ENCODE results near the gene C17orf107. TPM values are rescaled to one million over a fixed set of nuclear protein-coding genes. Genes with fewer than 3 reads are reported as not detected.

C17orf107 gene
- polyA plus RNA-seq, 12 donors = 0.70 to 9.2 (median 1.2) TPM; not detected in 1

GRCh38 chr17:4948166-4948930, 49.0 kb downstream of the C17orf107 start, which contains the start of gene PFN1:
TSS of gene PFN1 (minus strand) at chr17:4948530. CDS start at chr17:4948394, 136 bp downstream.
- DNase-seq = peak; percentile 94

- DNase-seq = peak; percentile 86
These were observed 49.6 kb downstream of the C17orf107 start for GRCh38 chr17:4948931-4949320.

- peak; percentile 68 for DNase-seq
These were observed 50.2 kb downstream of the C17orf107 start for GRCh38 chr17:4949321-4950074.

- no peak for DNase-seq
These were observed 50.9 kb downstream of the C17orf107 start for GRCh38 chr17:4950075-4950745.

GRCh38 chr17:4950746-4951204, 51.4 kb downstream of the C17orf107 start, which contains the start of gene ENO3:
TSS of gene ENO3 (plus strand) at chr17:4951119. CDS start at chr17:4951830, 711 bp downstream.
- DNase-seq = no peak

- no peak for DNase-seq
These were observed 52.1 kb downstream of the C17orf107 start for GRCh38 chr17:4951486-4951885.

Other genes starting within 250 kb of the C17orf107 start
- 10 to 100 TPM in 11 of 12 donors, not detected in 1; 26.2 to 56.6 (median 28.7) TPM for gene PELP1, start 195.4 kb upstream of the C17orf107 start, polyA plus RNA-seq (ENCODE audit: insufficient read length in 12 of 12)
- gene ARRB2, start 188.9 kb upstream of the C17orf107 start, polyA plus RNA-seq (ENCODE audit: insufficient read length in 12 of 12) = 10 to 100 TPM in 11 of 12 donors, not detected in 1; 14.4 to 42.1 (median 18.9) TPM
- gene MED11, start 168.1 kb upstream of the C17orf107 start, polyA plus RNA-seq (ENCODE audit: insufficient read length in 12 of 12) = 10 to 100 TPM in 11 of 12 donors, not detected in 1; 15.7 to 30.1 (median 16.5) TPM
- under 1 TPM in 10 of 12 donors, not detected in 2; 0.08 to 0.68 (median 0.26) TPM for gene ZMYND15, start 159.7 kb upstream of the C17orf107 start, polyA plus RNA-seq (ENCODE audit: insufficient read length in 12 of 12)
- 10 to 100 TPM in 1 of 12 donors, 1 to 10 TPM in 9, not detected in 2; 3.6 to 10.6 (median 4.4) TPM for gene CXCL16, start 159.6 kb upstream of the C17orf107 start, polyA plus RNA-seq (ENCODE audit: insufficient read length in 12 of 12)
- gene TM4SF5, start 127.7 kb upstream of the C17orf107 start, polyA plus RNA-seq (ENCODE audit: insufficient read length in 12 of 12) = under 1 TPM in 1 of 12 donors, not detected in 11; 0.43 TPM
- gene VMO1, start 113.2 kb upstream of the C17orf107 start, polyA plus RNA-seq (ENCODE audit: insufficient read length in 12 of 12) = 10 to 100 TPM in 1 of 12 donors, 1 to 10 TPM in 8, under 1 TPM in 1, not detected in 2; 0.86 to 10.1 (median 5.1) TPM
- 1 to 10 TPM in 1 of 12 donors, under 1 TPM in 9, not detected in 2; 0.35 to 1.1 (median 0.51) TPM for gene GLTPD2, start 110.6 kb upstream of the C17orf107 start, polyA plus RNA-seq (ENCODE audit: insufficient read length in 12 of 12)
- 100 to 1,000 TPM in 1 of 12 donors, 10 to 100 TPM in 10, not detected in 1; 54.7 to 102 (median 94.2) TPM for gene PSMB6, start 103.4 kb upstream of the C17orf107 start, polyA plus RNA-seq (ENCODE audit: insufficient read length in 12 of 12)
- gene PLD2, start 92.4 kb upstream of the C17orf107 start, polyA plus RNA-seq (ENCODE audit: insufficient read length in 12 of 12) = 10 to 100 TPM in 11 of 12 donors, not detected in 1; 19.6 to 47.2 (median 24.1) TPM
- 10 to 100 TPM in 11 of 12 donors, not detected in 1; 21.5 to 61.5 (median 28.0) TPM for gene MINK1, start 66.2 kb upstream of the C17orf107 start, polyA plus RNA-seq (ENCODE audit: insufficient read length in 12 of 12)
- 1 to 10 TPM in 11 of 12 donors, not detected in 1; 1.1 to 5.9 (median 1.6) TPM for gene CHRNE, start 3.6 kb downstream of the C17orf107 start, polyA plus RNA-seq (ENCODE audit: insufficient read length in 12 of 12)
- gene GP1BA, start 32.7 kb downstream of the C17orf107 start, polyA plus RNA-seq (ENCODE audit: insufficient read length in 12 of 12) = 1 to 10 TPM in 6 of 12 donors, under 1 TPM in 4, not detected in 2; 0.61 to 7.5 (median 1.1) TPM
- 10 to 100 TPM in 11 of 12 donors, not detected in 1; 36.3 to 58.0 (median 46.4) TPM for gene SLC25A11, start 40.5 kb downstream of the C17orf107 start, polyA plus RNA-seq (ENCODE audit: insufficient read length in 12 of 12)
- gene RNF167, start 40.7 kb downstream of the C17orf107 start, polyA plus RNA-seq (ENCODE audit: insufficient read length in 12 of 12) = 100 to 1,000 TPM in 1 of 12 donors, 10 to 100 TPM in 10, not detected in 1; 65.5 to 159 (median 73.9) TPM
- gene PFN1, start 49.0 kb downstream of the C17orf107 start, polyA plus RNA-seq (ENCODE audit: insufficient read length in 12 of 12) = 100 to 1,000 TPM in 11 of 12 donors, not detected in 1; 260 to 767 (median 354) TPM
- 1,000 to 10,000 TPM in 10 of 12 donors, 100 to 1,000 TPM in 2; 501 to 7,271 (median 1,745) TPM for gene ENO3, start 51.6 kb downstream of the C17orf107 start, polyA plus RNA-seq (ENCODE audit: insufficient read length in 12 of 12)
- 10 to 100 TPM in 11 of 12 donors, not detected in 1; 62.8 to 91.4 (median 84.4) TPM for gene SPAG7, start 68.3 kb downstream of the C17orf107 start, polyA plus RNA-seq (ENCODE audit: insufficient read length in 12 of 12)
- 10 to 100 TPM in 11 of 12 donors, not detected in 1; 13.8 to 52.0 (median 23.3) TPM for gene CAMTA2, start 88.1 kb downstream of the C17orf107 start, polyA plus RNA-seq (ENCODE audit: insufficient read length in 12 of 12)
- 1 to 10 TPM in 10 of 12 donors, not detected in 2; 3.1 to 6.8 (median 4.7) TPM for gene INCA1, start 98.0 kb downstream of the C17orf107 start, polyA plus RNA-seq (ENCODE audit: insufficient read length in 12 of 12)
- gene KIF1C, start 98.4 kb downstream of the C17orf107 start, polyA plus RNA-seq (ENCODE audit: insufficient read length in 12 of 12) = 100 to 1,000 TPM in 5 of 12 donors, 10 to 100 TPM in 6, not detected in 1; 66.2 to 127 (median 92.7) TPM
- gene SLC52A1, start 135.9 kb downstream of the C17orf107 start, polyA plus RNA-seq (ENCODE audit: insufficient read length in 12 of 12) = under 1 TPM in 9 of 12 donors, not detected in 3; 0.05 to 0.45 (median 0.20) TPM
- 10 to 100 TPM in 10 of 12 donors, 1 to 10 TPM in 1, not detected in 1; 7.8 to 16.5 (median 12.3) TPM for gene ZFP3, start 178.9 kb downstream of the C17orf107 start, polyA plus RNA-seq (ENCODE audit: insufficient read length in 12 of 12)
- 10 to 100 TPM in 10 of 12 donors, 1 to 10 TPM in 1, not detected in 1; 9.3 to 34.2 (median 11.8) TPM for gene ZNF232, start 212.3 kb downstream of the C17orf107 start, polyA plus RNA-seq (ENCODE audit: insufficient read length in 12 of 12)
- gene USP6, start 216.5 kb downstream of the C17orf107 start, polyA plus RNA-seq (ENCODE audit: insufficient read length in 12 of 12) = 10 to 100 TPM in 8 of 12 donors, 1 to 10 TPM in 3, not detected in 1; 5.7 to 36.2 (median 21.3) TPM

All from muscle of arm (tissue), 12 donors.